HCEC 1CT (cell line): ENCODE measurements around the gene SPIRE1.

Source experiments
- DNase-seq: peaks from one replicate; pipeline ENCODE4 v3.0.0-alpha.2; 2017

Gene SPIRE1

GRCh38 chr18:12409469-12409868 is 248.4 kb downstream of the SPIRE1 start:
- DNase-seq, result peak; percentile 13

GRCh38 chr18:12408247-12408869 is 249.5 kb downstream of the SPIRE1 start:
- peak; percentile 24 for DNase-seq

DNA sequence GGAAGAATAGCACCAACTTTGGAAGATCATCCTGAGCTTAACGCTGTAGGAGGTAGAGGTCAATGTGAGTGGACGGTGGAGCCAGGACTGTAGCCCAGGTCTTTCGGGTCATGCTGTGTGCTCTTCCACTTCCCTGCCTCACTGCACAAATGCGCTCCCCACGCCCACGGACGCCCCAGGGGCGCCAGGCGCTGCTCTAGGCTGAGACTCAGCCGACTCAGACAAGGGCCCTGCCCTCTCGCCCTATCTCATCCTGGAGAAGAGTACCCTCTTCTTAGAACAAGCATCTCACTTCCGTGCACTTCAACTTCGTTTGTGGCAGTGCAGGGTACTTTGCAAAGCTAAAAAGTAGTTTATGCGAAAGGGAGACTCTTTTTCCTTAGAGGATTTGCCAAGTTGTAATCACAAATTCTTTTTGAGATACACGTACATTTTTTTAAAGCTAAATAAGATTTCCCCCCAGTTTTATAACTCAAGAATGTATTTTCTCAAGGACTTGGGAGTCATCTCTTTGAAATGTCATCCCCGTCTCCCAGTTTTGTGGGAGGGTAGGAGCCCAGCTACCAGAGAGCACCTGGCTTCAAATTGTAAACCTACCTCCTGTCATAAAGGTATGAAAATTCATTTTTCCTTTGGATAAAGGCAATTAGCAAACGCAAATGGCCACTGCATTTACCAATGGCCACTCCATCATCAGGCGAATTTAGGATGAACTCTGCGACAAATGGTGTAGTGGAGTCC is 251.4 kb downstream of the SPIRE1 start:
- DNase-seq, result no peak

- DNase-seq, result no peak
These were observed 252.8 kb downstream of the SPIRE1 start for GRCh38 chr18:12405066-12405465.

DNA sequence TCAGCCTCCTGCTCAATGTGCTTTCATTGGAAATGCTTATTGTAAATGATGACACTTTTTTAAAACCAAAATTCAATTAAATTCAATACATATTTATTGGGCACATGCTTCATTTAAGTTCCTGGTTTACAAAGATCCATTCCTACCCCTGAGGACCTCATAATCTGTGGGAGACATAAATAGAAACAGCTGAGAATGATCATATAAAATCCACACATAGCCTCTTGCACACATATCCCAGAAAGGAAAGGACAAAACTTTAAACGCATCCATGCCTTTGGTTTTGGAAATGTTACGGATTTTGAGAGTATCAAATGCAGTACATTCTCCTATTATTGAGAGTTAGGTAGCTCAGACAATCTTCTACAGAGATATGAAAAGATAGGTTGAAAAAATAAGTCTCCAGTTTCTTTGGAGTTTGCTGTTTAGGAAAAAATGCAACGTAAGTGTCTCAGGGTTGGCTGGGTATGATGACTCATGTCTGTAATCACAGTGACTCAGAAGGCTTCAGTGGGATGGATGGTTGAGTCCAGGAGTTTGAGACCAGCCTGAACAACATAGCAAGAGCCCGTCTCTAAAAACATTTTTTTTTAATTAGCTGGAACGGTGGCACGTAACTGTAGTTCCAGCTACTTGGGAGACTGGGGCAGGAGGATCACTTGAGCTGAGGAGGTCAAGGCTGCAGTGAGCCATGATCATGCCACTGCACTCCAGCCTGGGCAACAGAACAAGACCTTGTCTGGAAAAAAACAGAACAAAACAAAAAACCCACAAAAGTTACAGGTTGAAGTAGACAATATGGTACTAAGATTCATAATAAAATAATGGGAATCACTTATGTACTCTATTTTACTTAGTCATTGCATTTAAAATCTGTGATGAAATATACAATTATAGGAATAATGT is 254.1 kb downstream of the SPIRE1 start:
- DNase-seq, result peak; percentile 89

GRCh38 chr18:12401881-12402280 is 256.0 kb downstream of the SPIRE1 start:
- no peak for DNase-seq

GRCh38 chr18:12399231-12399630 is 258.7 kb downstream of the SPIRE1 start:
- no peak for DNase-seq

GRCh38 chr18:12398625-12399024 is 259.3 kb downstream of the SPIRE1 start:
- DNase-seq, result no peak

GRCh38 chr18:12397793-12398192 is 260.1 kb downstream of the SPIRE1 start:
- DNase-seq, result no peak

DNA sequence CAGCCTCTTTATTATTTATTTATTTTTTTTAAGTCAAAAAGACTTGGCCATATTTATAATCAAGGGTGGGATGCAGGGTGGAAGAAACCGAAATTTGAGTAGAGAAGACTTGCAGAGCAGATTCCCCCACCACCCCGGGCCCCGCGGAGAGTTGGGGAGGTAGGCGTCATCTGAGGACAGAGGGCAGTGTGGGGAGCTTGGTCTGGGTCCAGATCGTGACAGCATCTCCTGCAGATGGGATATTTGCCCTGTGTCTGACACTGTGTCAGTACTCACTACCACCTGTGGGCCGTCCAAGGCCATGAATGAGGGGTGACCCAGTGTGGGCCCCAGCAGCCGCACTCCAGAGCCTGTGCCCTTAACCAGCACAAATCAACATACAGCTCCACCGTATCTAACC is 260.7 kb downstream of the SPIRE1 start:
- no peak for DNase-seq
